Iris pigment epithelial cell (primary cell): ENCODE measurements around the gene NFYC.

Source experiments
- DNase-seq: peaks from one replicate; pipeline ENCODE4 v3.0.0-alpha.2; 2011; ENCODE audit warnings: low read depth

NFYC gene

GRCh38 chr1:40760984-40761383 is 69.5 kb downstream of the NFYC start:
- no peak for DNase-seq

GRCh38 chr1:40762144-40762923 is 70.8 kb downstream of the NFYC start:
- no peak for DNase-seq

- no peak for DNase-seq
These were observed 72.4 kb downstream of the NFYC start for GRCh38 chr1:40763742-40764532.

- no peak for DNase-seq
These were observed 73.5 kb downstream of the NFYC start for GRCh38 chr1:40764981-40765380.

GRCh38 chr1:40766017-40766416 is 74.5 kb downstream of the NFYC start:
- DNase-seq = no peak

- DNase-seq = no peak
These were observed 75.1 kb downstream of the NFYC start for GRCh38 chr1:40766560-40766959.

- DNase-seq = no peak
These were observed 76.9 kb downstream of the NFYC start for GRCh38 chr1:40768146-40768990.

- DNase-seq = no peak
These were observed 78.3 kb downstream of the NFYC start for GRCh38 chr1:40769815-40770214.

- no peak for DNase-seq
These were observed 79.0 kb downstream of the NFYC start for GRCh38 chr1:40770296-40771070.

GRCh38 chr1:40772146-40772955 is 80.8 kb downstream of the NFYC start:
- DNase-seq = no peak

- DNase-seq = no peak
These were observed 82.3 kb downstream of the NFYC start for GRCh38 chr1:40773748-40774265.

GRCh38 chr1:40774266-40774998 is 82.9 kb downstream of the NFYC start:
- peak; percentile 21 for DNase-seq

- no peak for DNase-seq
These were observed 85.0 kb downstream of the NFYC start for GRCh38 chr1:40776236-40777072.

GRCh38 chr1:40777224-40777970 is 85.9 kb downstream of the NFYC start:
- DNase-seq = no peak

GRCh38 chr1:40780678-40781607 is 89.4 kb downstream of the NFYC start:
- DNase-seq = no peak

- no peak for DNase-seq
These were observed 90.1 kb downstream of the NFYC start for GRCh38 chr1:40781608-40781971.

- no peak for DNase-seq
These were observed 91.0 kb downstream of the NFYC start for GRCh38 chr1:40782371-40782956.
